GM18498 (cell line): Measurements from ENCODE around the gene KLHL11.
"Not testable (repeated sequence)": the region's sequence is repeated elsewhere in the genome, so short reads cannot be mapped to it uniquely, and the experiment has no call there.

Experiments used
- ATAC-seq: cut with Tn5 transposase; IDR thresholded peaks from one replicate; pipeline ENCODE4 v1.9.1; 2021; ENCODE audit warnings: mild to moderate bottlenecking, moderate library complexity; ENCODE audit not compliant: unreplicated experiment

KLHL11 gene

GRCh38 chr17:41888332-41888965 is 23.2 kb upstream of the KLHL11 start:
- no peak for ATAC-seq

GRCh38 chr17:41885733-41886132 is 20.5 kb upstream of the KLHL11 start:
- ATAC-seq: no peak

GRCh38 chr17:41882756-41883155 is 17.5 kb upstream of the KLHL11 start:
- ATAC-seq: no peak

GRCh38 chr17:41880130-41880529 is 14.9 kb upstream of the KLHL11 start:
- ATAC-seq: no peak

GRCh38 chr17:41874293-41874670 is 9.1 kb upstream of the KLHL11 start:
- not testable (repeated sequence) for ATAC-seq

- ATAC-seq: no peak
Observed at GRCh38 chr17:41873559-41874292, 8.5 kb upstream of the KLHL11 start.

- ATAC-seq: no peak
Observed at GRCh38 chr17:41871789-41872188, 6.6 kb upstream of the KLHL11 start.

GRCh38 chr17:41870627-41871026 is 5.4 kb upstream of the KLHL11 start:
- ATAC-seq: no peak

GRCh38 chr17:41870097-41870496 is 4.9 kb upstream of the KLHL11 start:
- ATAC-seq: no peak

- no peak for ATAC-seq
Observed at GRCh38 chr17:41869426-41869825, 4.2 kb upstream of the KLHL11 start.

- ATAC-seq: no peak
Observed at GRCh38 chr17:41868568-41868967, 3.3 kb upstream of the KLHL11 start.

- ATAC-seq: no peak
Observed at GRCh38 chr17:41865596-41865893, 322 bp upstream of the KLHL11 start.

GRCh38 chr17:41864498-41864835 is 756 bp downstream of the KLHL11 start:
- ATAC-seq: no peak

- ATAC-seq: no peak
Observed at GRCh38 chr17:41863074-41863848, 2.0 kb downstream of the KLHL11 start.

- ATAC-seq: no peak
Observed at GRCh38 chr17:41860254-41860931, 4.8 kb downstream of the KLHL11 start.

GRCh38 chr17:41851382-41851781 is 13.8 kb downstream of the KLHL11 start:
- not testable (repeated sequence) for ATAC-seq

GRCh38 chr17:41849251-41849990 is 15.8 kb downstream of the KLHL11 start:
- ATAC-seq: no peak

- no peak for ATAC-seq
Observed at GRCh38 chr17:41848788-41849187, 16.4 kb downstream of the KLHL11 start.

GRCh38 chr17:41844971-41845370 is 20.3 kb downstream of the KLHL11 start:
- no peak for ATAC-seq

- not testable (repeated sequence) for ATAC-seq
Observed at GRCh38 chr17:41840781-41841180, 24.4 kb downstream of the KLHL11 start.

- ATAC-seq: not testable (repeated sequence)
Observed at GRCh38 chr17:41839448-41839847, 25.8 kb downstream of the KLHL11 start.
